Spleen (tissue), 7 donors: ENCODE data around the gene TRMT1.

ENCODE experiments used
- CTCF ChIP-seq, 11 experiments: fragments of 200-600 bp in 7 of 11; fragments of 450-650 bp in 4 of 11; sonication (generic) in 4 of 11; IDR thresholded peaks in 8 of 11; conservative IDR thresholded peaks in 3 of 11; 1 replicate in 7 of 11; 2 replicates in 4 of 11; pipeline versions ENCODE4 v1.4.0 to v1.8.0; 2016 to 2021; ENCODE audit warnings: antibody characterized with exemption in 11 of 11, inconsistent platforms in 4 of 11, mild to moderate bottlenecking in 1 of 11
- POLR2A ChIP-seq, 3 donors: fragments of 450-650 bp; IDR thresholded peaks; one replicate each; pipeline ENCODE4 v1.5.1; 2017; ENCODE audit warnings: antibody characterized with exemption in 3 of 3, mild to moderate bottlenecking in 1 of 3
- donor health status: DM: no; HTN: no; CAD: no; lungs with moderate emphysema.
- donor health status: DM: no; HTN: no; CAD: no.
- donor health status: DM: no; HTN: no; CAD: no.

- TF ChIP-seq CTCF (IDR thresholded peaks at IDR 0.05 in 8 of 11, conservative IDR thresholded peaks at IDR 0.05 in 3 of 11) (no peak), POLR2A (IDR thresholded peaks at IDR 0.05) (no peak)
Observed at GRCh38 chr19:13102416-13102665, 14.2 kb downstream of the TRMT1 start.
